ENCODE measurements around the gene TRAPPC2L.

Gene TRAPPC2L

DNA sequence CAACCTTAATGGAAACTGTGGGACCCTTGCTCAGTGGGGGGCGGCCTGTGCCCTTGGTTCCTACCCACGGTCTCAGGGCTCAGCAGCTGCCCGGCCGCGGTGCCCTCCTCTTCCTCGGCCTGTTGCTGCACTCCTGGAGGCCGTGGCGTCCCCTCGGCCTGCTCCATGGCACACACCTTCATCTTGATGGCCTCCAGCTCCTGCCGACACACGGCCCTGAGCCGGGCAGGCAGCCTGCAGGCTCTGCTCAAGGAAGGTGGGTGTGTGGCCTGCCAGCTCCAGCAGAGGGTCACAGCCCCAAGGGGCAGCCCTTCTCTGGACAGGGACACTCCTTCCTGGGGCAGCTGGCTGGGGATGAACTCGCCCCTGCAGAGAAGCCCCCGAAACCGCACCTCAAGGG is 8.8 kb downstream of the TRAPPC2L start:
- no peak overlapping the region for H3K4me3 ChIP-seq (ENCODE audit: low read depth, low read length)
- TF ChIP-seq, protein P1, sequence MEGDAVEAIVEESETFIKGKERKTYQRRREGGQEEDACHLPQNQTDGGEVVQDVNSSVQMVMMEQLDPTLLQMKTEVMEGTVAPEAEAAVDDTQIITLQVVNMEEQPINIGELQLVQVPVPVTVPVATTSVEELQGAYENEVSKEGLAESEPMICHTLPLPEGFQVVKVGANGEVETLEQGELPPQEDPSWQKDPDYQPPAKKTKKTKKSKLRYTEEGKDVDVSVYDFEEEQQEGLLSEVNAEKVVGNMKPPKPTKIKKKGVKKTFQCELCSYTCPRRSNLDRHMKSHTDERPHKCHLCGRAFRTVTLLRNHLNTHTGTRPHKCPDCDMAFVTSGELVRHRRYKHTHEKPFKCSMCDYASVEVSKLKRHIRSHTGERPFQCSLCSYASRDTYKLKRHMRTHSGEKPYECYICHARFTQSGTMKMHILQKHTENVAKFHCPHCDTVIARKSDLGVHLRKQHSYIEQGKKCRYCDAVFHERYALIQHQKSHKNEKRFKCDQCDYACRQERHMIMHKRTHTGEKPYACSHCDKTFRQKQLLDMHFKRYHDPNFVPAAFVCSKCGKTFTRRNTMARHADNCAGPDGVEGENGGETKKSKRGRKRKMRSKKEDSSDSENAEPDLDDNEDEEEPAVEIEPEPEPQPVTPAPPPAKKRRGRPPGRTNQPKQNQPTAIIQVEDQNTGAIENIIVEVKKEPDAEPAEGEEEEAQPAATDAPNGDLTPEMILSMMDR (IDR thresholded peaks at IDR 0.05; ENCODE audit: insufficient read depth, low read depth, low read length, missing control alignments): no peak
- DNase-seq (ENCODE audit: low read depth): no peak

DNA sequence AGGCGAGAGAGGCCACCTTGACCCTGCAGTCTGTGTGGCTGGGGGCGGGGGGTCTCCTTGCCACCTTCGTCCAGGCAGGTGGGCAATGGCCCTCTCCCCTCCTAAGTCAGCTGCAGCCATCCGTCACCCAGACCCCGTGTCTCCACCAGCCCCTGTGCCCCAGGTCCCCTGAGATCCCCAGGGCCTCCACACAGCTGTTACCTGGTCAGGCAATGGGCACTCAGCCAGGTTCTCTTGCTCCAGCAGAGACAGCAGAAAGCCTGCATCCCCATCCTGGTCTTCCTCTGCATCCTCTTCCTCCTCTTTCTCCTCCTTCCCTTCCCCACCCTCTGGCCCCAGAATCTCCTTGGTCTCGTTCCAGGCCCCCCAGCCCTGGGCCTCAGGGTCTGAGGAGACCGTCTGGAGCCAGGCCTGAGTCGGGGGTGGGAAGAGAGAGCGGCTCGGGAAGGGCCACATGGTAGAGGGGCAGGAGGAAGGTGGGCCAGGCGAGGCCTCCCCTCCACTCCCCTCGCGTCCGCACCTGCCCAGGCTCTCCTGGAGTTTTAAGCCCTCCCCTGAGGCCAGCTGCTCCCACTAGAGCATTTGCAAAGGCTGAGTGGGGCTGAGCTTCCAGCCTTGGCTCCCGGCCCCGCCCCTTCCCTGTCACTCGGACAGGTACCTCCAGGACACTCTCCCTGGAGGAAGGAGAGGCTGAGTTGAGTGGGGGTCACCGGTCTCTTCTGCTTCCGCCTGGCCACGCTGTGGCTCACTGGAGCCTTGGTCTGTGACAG is 9.4 kb downstream of the TRAPPC2L start, which contains the start of gene PABPN1L:
Gene PABPN1L (minus strand): TSS at position 510 of the 770 bp plus-strand sequence. CDS start 54 bp downstream, at position 456.
- H3K4me3 ChIP-seq (ENCODE audit: low read depth, low read length): no peak within 1 kb of the TSS
- TF ChIP-seq, protein P1 (IDR thresholded peaks at IDR 0.05; ENCODE audit: insufficient read depth, low read depth, low read length, missing control alignments): no peak
- no peak for DNase-seq (ENCODE audit: low read depth)

DNA sequence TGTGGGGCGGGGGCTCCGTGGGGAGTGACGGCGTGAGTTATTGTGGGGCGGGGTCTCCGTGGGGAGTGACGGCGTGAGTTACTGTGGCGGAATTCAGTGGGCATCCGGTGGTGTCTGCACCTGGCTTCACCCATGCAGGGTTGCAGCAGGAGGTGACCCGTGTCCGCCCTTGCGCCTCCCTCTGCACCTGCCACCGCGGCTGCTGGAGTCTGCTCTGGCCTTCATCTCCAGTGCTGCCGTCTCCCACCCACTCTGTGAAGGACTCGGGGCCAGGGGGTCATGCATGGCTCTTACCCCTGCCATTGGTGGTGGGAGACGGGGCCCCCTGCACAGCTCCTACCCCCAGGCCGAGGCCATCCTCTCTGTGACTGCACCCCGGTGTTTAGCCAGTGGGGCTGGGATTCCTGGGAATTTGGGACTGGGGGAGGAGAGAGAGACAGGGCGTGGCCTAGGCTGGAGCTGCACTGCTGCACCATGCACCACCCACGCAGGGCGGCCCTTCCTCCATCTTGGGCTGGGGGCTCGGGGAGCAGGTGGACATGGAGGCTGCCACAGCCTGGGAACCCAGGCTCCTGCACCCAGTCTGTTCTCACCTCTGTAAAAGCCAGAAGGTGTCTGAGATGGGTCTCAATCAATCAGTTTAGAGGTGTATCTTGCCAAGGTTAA is 10.8 kb downstream of the TRAPPC2L start:
- no peak for DNase-seq (ENCODE audit: low read depth)
- no peak overlapping the region for H3K4me3 ChIP-seq (ENCODE audit: low read depth, low read length)
- TF ChIP-seq, protein P1 (IDR thresholded peaks at IDR 0.05; ENCODE audit: insufficient read depth, low read depth, low read length, missing control alignments): no peak

DNA sequence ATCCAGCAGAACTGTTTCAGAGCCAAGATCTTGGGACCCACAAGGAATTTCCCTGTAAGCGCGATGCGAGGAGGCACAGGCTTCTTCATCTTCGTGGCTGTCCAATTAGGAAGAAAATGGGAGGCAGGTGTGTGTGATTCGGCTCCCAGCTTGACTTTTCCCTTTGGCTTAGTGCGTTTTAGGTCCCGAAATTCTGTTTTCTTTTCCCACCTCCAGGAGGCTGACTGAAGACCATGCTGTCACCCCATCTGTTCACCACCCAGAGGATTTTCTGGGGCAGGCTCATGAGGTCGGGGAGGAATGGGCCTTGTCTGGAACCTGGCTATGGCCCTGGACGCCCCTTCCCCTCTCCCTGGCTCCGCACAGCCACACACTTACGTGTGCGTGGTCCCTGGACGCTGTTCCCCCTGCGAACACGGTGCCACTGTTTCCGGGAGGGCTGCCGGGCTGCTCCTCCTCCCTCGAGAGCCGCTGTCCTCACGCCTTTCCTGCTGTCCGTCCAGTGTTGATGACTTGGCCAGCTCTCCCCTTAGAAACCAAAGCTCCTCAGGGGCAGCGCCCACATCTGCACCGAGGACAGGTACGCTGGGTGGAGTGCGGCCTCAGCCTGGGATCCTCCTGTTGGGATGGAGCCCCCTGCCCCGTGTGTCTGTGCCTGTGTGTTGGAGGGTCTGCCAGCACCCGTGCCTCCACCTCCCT is 12.2 kb downstream of the TRAPPC2L start:
- DNase-seq (ENCODE audit: low read depth): no peak
- TF ChIP-seq, protein P1 (IDR thresholded peaks at IDR 0.05; ENCODE audit: insufficient read depth, low read depth, low read length, missing control alignments): no peak
- H3K4me3 ChIP-seq (ENCODE audit: low read depth, low read length): no peak overlapping the region

DNA sequence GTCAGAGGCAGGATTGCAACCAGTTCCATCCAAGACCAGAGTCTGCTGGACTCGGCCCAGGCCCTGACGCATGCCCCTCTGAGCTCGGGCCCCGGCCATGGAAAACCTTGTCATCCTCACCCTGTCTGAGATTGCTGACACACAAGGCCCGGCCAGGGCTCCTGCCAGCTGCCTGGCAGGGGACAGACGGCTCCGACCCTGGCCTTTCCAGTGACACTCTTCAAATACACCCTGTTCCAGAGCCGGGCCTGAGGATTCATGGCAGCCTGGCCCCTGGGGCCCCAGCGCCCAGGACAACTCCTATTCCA is 12.7 kb downstream of the TRAPPC2L start:
- DNase-seq (ENCODE audit: low read depth): no peak
- TF ChIP-seq, protein P1 (IDR thresholded peaks at IDR 0.05; ENCODE audit: insufficient read depth, low read depth, low read length, missing control alignments): no peak
- no peak overlapping the region for H3K4me3 ChIP-seq (ENCODE audit: low read depth, low read length)

DNA sequence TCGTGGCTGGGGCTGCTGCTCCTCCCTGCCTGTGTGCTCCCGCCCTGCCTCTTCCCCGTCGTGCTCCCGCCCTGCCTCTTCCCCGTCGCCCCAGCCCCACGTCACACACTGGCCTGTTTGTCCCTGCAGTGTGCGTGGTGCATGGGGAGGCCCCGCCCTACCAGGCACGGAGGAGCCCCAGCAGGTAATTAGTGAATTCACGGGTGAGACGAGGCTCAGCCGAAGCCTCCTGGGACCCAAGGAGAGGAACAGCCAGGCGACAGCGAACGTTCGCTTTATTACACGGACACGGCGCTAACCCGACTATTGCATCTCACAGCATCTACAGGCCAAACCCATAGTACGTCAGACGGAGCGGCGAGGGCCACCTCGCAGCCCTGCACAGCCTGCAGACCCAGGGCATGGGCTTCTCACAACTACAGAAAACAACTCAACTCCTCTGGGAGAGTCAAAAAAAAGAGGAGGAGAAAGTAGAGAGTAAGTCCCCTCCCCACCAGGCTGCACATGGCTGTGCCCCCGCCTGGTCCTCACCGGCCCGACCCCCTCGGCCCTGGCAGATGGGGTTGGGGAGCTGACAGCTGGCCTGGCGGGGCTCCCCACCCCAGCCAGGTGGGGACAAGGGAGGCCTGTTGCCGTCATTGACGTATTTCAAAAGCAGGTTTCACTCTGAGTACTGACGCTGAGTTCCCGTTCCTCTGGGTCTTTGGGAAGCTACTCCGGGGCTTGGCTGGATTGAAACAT is 13.9 kb downstream of the TRAPPC2L start:
- TF ChIP-seq, protein P1 (IDR thresholded peaks at IDR 0.05; ENCODE audit: insufficient read depth, low read depth, low read length, missing control alignments): no peak
- DNase-seq (ENCODE audit: low read depth): no peak
- no peak overlapping the region for H3K4me3 ChIP-seq (ENCODE audit: low read depth, low read length)

All from GM12865 (cell line).